ENCODE results near the gene MPPED2.

The MPPED2 gene

GRCh38 chr11:30603357-30603756 lies 17.2 kb upstream of the MPPED2 start:
- no peak for TF ChIP-seq EZH2phosphoT487 (IDR thresholded peaks at IDR 0.05; ENCODE audit: low read depth)
- TF ChIP-seq, protein P1, sequence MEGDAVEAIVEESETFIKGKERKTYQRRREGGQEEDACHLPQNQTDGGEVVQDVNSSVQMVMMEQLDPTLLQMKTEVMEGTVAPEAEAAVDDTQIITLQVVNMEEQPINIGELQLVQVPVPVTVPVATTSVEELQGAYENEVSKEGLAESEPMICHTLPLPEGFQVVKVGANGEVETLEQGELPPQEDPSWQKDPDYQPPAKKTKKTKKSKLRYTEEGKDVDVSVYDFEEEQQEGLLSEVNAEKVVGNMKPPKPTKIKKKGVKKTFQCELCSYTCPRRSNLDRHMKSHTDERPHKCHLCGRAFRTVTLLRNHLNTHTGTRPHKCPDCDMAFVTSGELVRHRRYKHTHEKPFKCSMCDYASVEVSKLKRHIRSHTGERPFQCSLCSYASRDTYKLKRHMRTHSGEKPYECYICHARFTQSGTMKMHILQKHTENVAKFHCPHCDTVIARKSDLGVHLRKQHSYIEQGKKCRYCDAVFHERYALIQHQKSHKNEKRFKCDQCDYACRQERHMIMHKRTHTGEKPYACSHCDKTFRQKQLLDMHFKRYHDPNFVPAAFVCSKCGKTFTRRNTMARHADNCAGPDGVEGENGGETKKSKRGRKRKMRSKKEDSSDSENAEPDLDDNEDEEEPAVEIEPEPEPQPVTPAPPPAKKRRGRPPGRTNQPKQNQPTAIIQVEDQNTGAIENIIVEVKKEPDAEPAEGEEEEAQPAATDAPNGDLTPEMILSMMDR (IDR thresholded peaks at IDR 0.05; ENCODE audit: low read depth, low read length), result no peak
- Histone ChIP-seq H3K27me3 (ENCODE audit: low read depth, low read length) (no peaks in the 10 kb centered on the region), H3K79me2 (ENCODE audit: low read length) (no peaks in the 10 kb centered on the region), H3K4me3 (ENCODE audit: low read length) (no peak overlapping the region), H3K36me3 (replicated peaks; ENCODE audit: low read depth, low read length) (no peaks in the 10 kb centered on the region), H3K4me1 (ENCODE audit: low read length) (peaks cover 7% of the 10 kb centered on the region), H3K4me2 (ENCODE audit: low read length) (no peak overlapping the region), H2AFZ (ENCODE audit: low read depth, low read length) (no peak overlapping the region), H4K20me1 (ENCODE audit: insufficient read depth, low read length) (no peaks in the 10 kb centered on the region), H3K9me3 (ENCODE audit: insufficient read depth, low read length) (no peaks in the 10 kb centered on the region), H3K27ac (ENCODE audit: low read length) (no peak overlapping the region), H3K9ac (ENCODE audit: low read length) (no peak overlapping the region)

DNA sequence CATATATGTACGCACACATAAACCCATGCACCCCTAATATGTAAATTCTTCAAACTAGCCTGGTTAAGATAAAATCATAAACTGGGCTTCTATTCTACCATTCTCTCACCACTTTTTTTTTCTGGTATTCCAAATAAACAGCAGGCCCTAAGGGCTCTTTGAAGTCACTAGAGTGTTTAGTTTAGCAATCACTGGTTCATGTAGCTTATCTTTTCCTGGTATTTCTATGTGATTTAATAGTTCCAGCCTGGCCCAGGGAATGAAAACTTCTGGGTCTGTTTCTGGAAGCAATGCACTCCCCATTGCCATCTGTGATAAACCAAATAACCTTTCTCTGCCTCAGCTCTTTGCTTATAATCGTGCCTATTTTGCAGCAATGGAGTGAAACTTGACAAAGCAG lies 10.7 kb upstream of the MPPED2 start:
- Histone ChIP-seq H3K36me3 (replicated peaks; ENCODE audit: low read depth, low read length) (no peaks in the 10 kb centered on the region), H4K20me1 (ENCODE audit: insufficient read depth, low read length) (no peaks in the 10 kb centered on the region), H3K9ac (ENCODE audit: low read length) (no peak overlapping the region), H3K9me3 (ENCODE audit: insufficient read depth, low read length) (no peaks in the 10 kb centered on the region), H3K4me2 (ENCODE audit: low read length) (no peak overlapping the region), H3K27me3 (ENCODE audit: low read depth, low read length) (no peaks in the 10 kb centered on the region), H2AFZ (ENCODE audit: low read depth, low read length) (no peak overlapping the region), H3K79me2 (ENCODE audit: low read length) (no peaks in the 10 kb centered on the region), H3K4me1 (ENCODE audit: low read length) (no peaks in the 10 kb centered on the region), H3K4me3 (ENCODE audit: low read length) (no peak overlapping the region), H3K27ac (ENCODE audit: low read length) (no peak overlapping the region)
- TF ChIP-seq, protein P1 (IDR thresholded peaks at IDR 0.05; ENCODE audit: low read depth, low read length), result no peak
- no peak for TF ChIP-seq EZH2phosphoT487 (IDR thresholded peaks at IDR 0.05; ENCODE audit: low read depth)

GRCh38 chr11:30595934-30596333 lies 9.8 kb upstream of the MPPED2 start:
- H3K9ac ChIP-seq (ENCODE audit: low read length), result no peak overlapping the region
- H3K4me3 ChIP-seq (ENCODE audit: low read length), result no peak overlapping the region
- no peak overlapping the region for H2AFZ ChIP-seq (ENCODE audit: low read depth, low read length)
- no peaks in the 10 kb centered on the region for H3K4me1 ChIP-seq (ENCODE audit: low read length)
- no peaks in the 10 kb centered on the region for H4K20me1 ChIP-seq (ENCODE audit: insufficient read depth, low read length)
- no peaks in the 10 kb centered on the region for H3K27me3 ChIP-seq (ENCODE audit: low read depth, low read length)
- no peak overlapping the region for H3K4me2 ChIP-seq (ENCODE audit: low read length)
- H3K27ac ChIP-seq (ENCODE audit: low read length), result no peak overlapping the region
- H3K36me3 ChIP-seq (replicated peaks; ENCODE audit: low read depth, low read length), result no peaks in the 10 kb centered on the region
- H3K9me3 ChIP-seq (ENCODE audit: insufficient read depth, low read length), result no peaks in the 10 kb centered on the region
- TF ChIP-seq, protein P1 (IDR thresholded peaks at IDR 0.05; ENCODE audit: low read depth, low read length), result no peak
- TF ChIP-seq EZH2phosphoT487 (IDR thresholded peaks at IDR 0.05; ENCODE audit: low read depth), result no peak
- H3K79me2 ChIP-seq (ENCODE audit: low read length), result no peaks in the 10 kb centered on the region

- H3K4me3 ChIP-seq (ENCODE audit: low read length), result no peak overlapping the region
- no peaks in the 10 kb centered on the region for H3K27me3 ChIP-seq (ENCODE audit: low read depth, low read length)
- no peaks in the 10 kb centered on the region for H3K36me3 ChIP-seq (replicated peaks; ENCODE audit: low read depth, low read length)
- no peaks in the 10 kb centered on the region for H3K9me3 ChIP-seq (ENCODE audit: insufficient read depth, low read length)
- H3K9ac ChIP-seq (ENCODE audit: low read length), result no peak overlapping the region
- H3K4me1 ChIP-seq (ENCODE audit: low read length), result no peaks in the 10 kb centered on the region
- H2AFZ ChIP-seq (ENCODE audit: low read depth, low read length), result no peak overlapping the region
- no peak overlapping the region for H3K27ac ChIP-seq (ENCODE audit: low read length)
- H3K4me2 ChIP-seq (ENCODE audit: low read length), result no peak overlapping the region
- no peaks in the 10 kb centered on the region for H3K79me2 ChIP-seq (ENCODE audit: low read length)
- no peak for TF ChIP-seq EZH2phosphoT487 (IDR thresholded peaks at IDR 0.05; ENCODE audit: low read depth)
- TF ChIP-seq, protein P1 (IDR thresholded peaks at IDR 0.05; ENCODE audit: low read depth, low read length), result no peak
- H4K20me1 ChIP-seq (ENCODE audit: insufficient read depth, low read length), result no peaks in the 10 kb centered on the region
Observed at GRCh38 chr11:30594646-30595411, 8.7 kb upstream of the MPPED2 start.

All from OCI-LY3 (cell line).